GM23248 (cell line): ENCODE results near the gene ADGRD1. TPM values are rescaled to one million over a fixed set of nuclear protein-coding genes. Genes with fewer than 3 reads are reported as not detected.

Source experiments
- DNase-seq: peaks from one replicate; pipeline ENCODE4 v3.0.0-alpha.2; 2015
- H2AFZ ChIP-seq: fragments of 200-600 bp; sonication (generic); 2 replicates; pipeline ENCODE4 v1.6.1; 2016; ENCODE audit warnings: antibody characterized with exemption
- H3F3A ChIP-seq: fragments of 200-600 bp; sonication (generic); 2 replicates; pipeline ENCODE4 v1.6.1; 2016; ENCODE audit warnings: mild to moderate bottlenecking, antibody characterized with exemption, mixed run types; ENCODE audit not compliant: insufficient read depth
- H3K27ac ChIP-seq: fragments of 200-600 bp; sonication (generic); 2 replicates; pipeline ENCODE4 v1.5.1; 2016; ENCODE audit warnings: mild to moderate bottlenecking
- H3K27me3 ChIP-seq: fragments of 200-600 bp; sonication (generic); replicated peaks from 2 replicates; pipeline ENCODE4 v1.6.1; 2016; ENCODE audit warnings: mild to moderate bottlenecking; ENCODE audit not compliant: insufficient read depth
- H3K36me3 ChIP-seq: fragments of 200-600 bp; sonication (generic); 2 replicates; pipeline ENCODE4 v1.6.1; 2016; ENCODE audit warnings: low read depth, mild to moderate bottlenecking
- H3K4me1 ChIP-seq: fragments of 200-600 bp; sonication (generic); 2 replicates; pipeline ENCODE4 v1.6.1; 2016; ENCODE audit warnings: mild to moderate bottlenecking; ENCODE audit not compliant: insufficient read depth
- H3K4me2 ChIP-seq: fragments of 200-600 bp; sonication (generic); one replicate; pipeline ENCODE4 v1.6.1; 2016; ENCODE audit warnings: mild to moderate bottlenecking; ENCODE audit not compliant: unreplicated experiment
- H3K4me3 ChIP-seq: fragments of 200-600 bp; sonication (generic); 2 replicates; pipeline ENCODE4 v1.5.1; 2016; ENCODE audit warnings: mild to moderate bottlenecking
- H3K79me2 ChIP-seq: fragments of 200-600 bp; sonication (generic); 2 replicates; pipeline ENCODE4 v1.6.1; 2016; ENCODE audit warnings: mild to moderate bottlenecking; ENCODE audit not compliant: insufficient read depth
- H3K9ac ChIP-seq: fragments of 200-600 bp; sonication (generic); 2 replicates; pipeline ENCODE4 v1.6.1; 2016; ENCODE audit warnings: mild to moderate bottlenecking
- H3K9me2 ChIP-seq: fragments of 200-600 bp; sonication (generic); 2 replicates; pipeline ENCODE4 v1.6.1; 2016; ENCODE audit warnings: mixed run types, mild to moderate bottlenecking, moderate library complexity; ENCODE audit not compliant: insufficient read depth
- H3K9me3 ChIP-seq: fragments of 200-600 bp; sonication (generic); one replicate; pipeline ENCODE4 v1.6.1; 2017; ENCODE audit warnings: low read depth
- H4K20me1 ChIP-seq: fragments of 200-600 bp; sonication (generic); 2 replicates; pipeline ENCODE4 v1.6.0; 2016; ENCODE audit not compliant: insufficient read depth
- EZH2 ChIP-seq: fragments of 200-600 bp; sonication (generic); IDR thresholded peaks from 2 replicates; pipeline ENCODE4 v1.6.1; 2018; ENCODE audit warnings: antibody characterized with exemption, mild to moderate bottlenecking; ENCODE audit not compliant: insufficient read depth, poor library complexity, severe bottlenecking
- EZH2phosphoT487 ChIP-seq: fragments of 200-600 bp; sonication (generic); IDR thresholded peaks from 2 replicates; pipeline ENCODE4 v1.6.1; 2018; ENCODE audit warnings: antibody characterized with exemption, moderate library complexity, mild to moderate bottlenecking, low read depth; ENCODE audit not compliant: insufficient read depth
- WGBS, 2 experiments: methylation state at CpG; one replicate each; pipeline ENCODE4 v1.1.6; 2015 to 2017; ENCODE audit warnings: low lambda C conversion rate in 2 of 2, low coverage in 1 of 2; ENCODE audit errors: missing lambda C conversion rate in 2 of 2; 5-methylcytosine and 5-hydroxymethylcytosine counted together
- in situ Hi-C: fragments of 300-500 bp; cut with MboI; formaldehyde crosslinking; loops from 2 replicates; pipeline ENCODE4 v1.15.0; 2020
- polyA plus RNA-seq: library from polyadenylated mRNA; unstranded; fragments of >200 nt; fragmentation: Nextera tagmentation; extraction: Ambion mirVana; gene quantifications from 2 replicates; pipeline ENCODE4 v1.2.1, GENCODE V29; 2016
- small RNA-seq: library from RNA; depleted of rRNA; stranded (forward); fragments of <200 nt; gene quantifications from one replicate; pipeline ENCODE3, GENCODE V24; 2014; ENCODE audit warnings: low read depth, low replicate concordance
- total RNA-seq: library from RNA; depleted of rRNA; stranded (reverse); fragments of >200 nt; shearing (Covaris generic); gene quantifications from 2 replicates; pipeline ENCODE4 v1.2.3, GENCODE V29; 2014; rRNA removed

The ADGRD1 gene
- total and polyA plus RNA-seq, 2 experiments from 2014 or later: 7.9 to 11.2 TPM

DNA sequence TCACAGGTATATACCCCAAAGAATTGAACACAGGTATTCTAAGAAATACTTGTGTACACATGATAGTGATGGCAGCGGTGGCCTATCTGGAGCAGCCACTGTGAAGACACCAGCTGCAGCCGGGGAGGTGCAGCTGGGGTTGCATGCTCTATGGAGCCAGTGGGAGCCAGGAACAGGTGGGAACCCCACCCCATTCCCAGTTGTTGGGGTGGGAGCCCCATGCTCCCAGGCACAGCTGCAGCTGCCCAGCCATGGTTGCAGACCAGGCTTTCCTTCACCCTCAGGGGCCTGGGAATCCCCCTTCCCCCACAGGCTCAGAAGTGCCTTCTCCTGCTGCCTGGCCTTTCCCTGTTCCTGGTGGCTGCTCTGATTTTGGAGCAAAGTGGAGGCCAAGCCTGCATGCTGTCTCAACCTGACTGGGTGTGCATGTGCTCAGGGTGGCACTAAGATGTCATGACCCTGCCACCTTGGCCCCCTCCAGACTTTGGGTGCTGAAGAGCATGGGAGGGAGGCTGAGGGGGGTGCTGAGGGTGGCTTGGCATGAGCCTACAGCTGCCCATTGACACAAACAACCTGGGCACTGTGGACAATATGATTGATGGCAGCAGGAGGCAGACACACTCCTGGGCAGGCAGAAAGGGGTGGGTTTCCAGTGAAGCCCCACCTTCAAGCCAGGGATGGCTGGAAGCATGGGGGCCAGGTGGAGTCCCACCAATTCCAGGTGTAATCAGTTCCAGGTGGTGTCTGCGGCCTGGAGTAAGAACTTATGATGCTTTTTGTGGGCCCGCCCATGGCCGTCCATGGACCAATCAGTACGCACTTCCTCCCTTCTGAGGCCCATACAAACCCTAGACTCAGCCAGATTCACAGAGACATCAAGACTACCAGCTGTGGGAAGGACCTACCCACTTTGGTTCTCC lies 234.7 kb downstream of the ADGRD1 start:
- H3K27ac ChIP-seq: no peak overlapping the region
- H4K20me1 ChIP-seq: no peaks in the 10 kb centered on the region
- 44 to 54% methylated on average over 5 to 6 of the region's 6 CpGs for WGBS, 2 experiments
- no peak for TF ChIP-seq EZH2
- TF ChIP-seq EZH2phosphoT487: no peak
- H3K36me3 ChIP-seq: no peaks in the 10 kb centered on the region
- no peak overlapping the region for H3K4me3 ChIP-seq
- H3K4me2 ChIP-seq: no peak overlapping the region
- no peaks in the 10 kb centered on the region for H3F3A ChIP-seq
- no peaks in the 10 kb centered on the region for H3K9me2 ChIP-seq
- no peaks in the 10 kb centered on the region for H3K79me2 ChIP-seq
- no peaks in the 10 kb centered on the region for H3K4me1 ChIP-seq
- no peaks in the 10 kb centered on the region for H3K27me3 ChIP-seq
- in situ Hi-C loops: no loop called here
- H3K9me3 ChIP-seq: no peaks in the 10 kb centered on the region
- no peak overlapping the region for H2AFZ ChIP-seq
- no peak for DNase-seq
- H3K9ac ChIP-seq: no peak overlapping the region

- Histone ChIP-seq H3K36me3 (no peaks in the 10 kb centered on the region), H3K4me2 (no peak overlapping the region), H3K4me3 (no peak overlapping the region), H3K9me2 (no peaks in the 10 kb centered on the region), H3K27me3 (no peaks in the 10 kb centered on the region), H3K27ac (no peak overlapping the region), H3K9ac (no peak overlapping the region), H3F3A (no peaks in the 10 kb centered on the region), H3K4me1 (no peaks in the 10 kb centered on the region), H3K9me3 (no peaks in the 10 kb centered on the region), H2AFZ (no peak overlapping the region), H4K20me1 (no peaks in the 10 kb centered on the region), H3K79me2 (no peaks in the 10 kb centered on the region)
- DNase-seq: no peak
- in situ Hi-C loops: no loop called here
- WGBS, 2 experiments: 14 to 50% methylated on average over 1 of the region's 1 CpG
- no peak for TF ChIP-seq EZH2phosphoT487
- no peak for TF ChIP-seq EZH2
Measured at GRCh38 chr12:131189781-131190180, 236.1 kb downstream of the ADGRD1 start.

- in situ Hi-C loops: no loop called here
- DNase-seq: no peak
- WGBS, 2 experiments: 22 to 31% methylated on average over 4 of the region's 4 CpGs
- Histone ChIP-seq H3K9me3 (no peaks in the 10 kb centered on the region), H3K4me2 (no peak overlapping the region), H3K9ac (no peak overlapping the region), H3K4me3 (no peak overlapping the region), H3K9me2 (no peaks in the 10 kb centered on the region), H4K20me1 (no peaks in the 10 kb centered on the region), H3K4me1 (no peaks in the 10 kb centered on the region), H3F3A (no peaks in the 10 kb centered on the region), H2AFZ (no peak overlapping the region), H3K79me2 (no peaks in the 10 kb centered on the region), H3K27ac (no peak overlapping the region), H3K27me3 (no peaks in the 10 kb centered on the region), H3K36me3 (no peaks in the 10 kb centered on the region)
- no peak for TF ChIP-seq EZH2phosphoT487
- TF ChIP-seq EZH2: no peak
Measured at GRCh38 chr12:131190965-131191364, 237.3 kb downstream of the ADGRD1 start.

Small RNAs within 50 kb of the gene (small RNA-seq; reads per million reads assigned to genes)
- not detected for gene RF00019

Other genes starting within 250 kb of the ADGRD1 start
- gene RIMBP2, start 237.6 kb upstream of the ADGRD1 start, total RNA-seq: not detected in 2 replicates
- gene RIMBP2, start 237.6 kb upstream of the ADGRD1 start, polyA plus RNA-seq: not detected in 2 replicates
- gene STX2, start 114.7 kb upstream of the ADGRD1 start, total RNA-seq: 45.5 and 46.9 TPM in 2 replicates
- 28.9 and 30.1 TPM in 2 replicates for gene STX2, start 114.7 kb upstream of the ADGRD1 start, polyA plus RNA-seq
- 389 and 541 TPM in 2 replicates for gene RAN, start 81.8 kb upstream of the ADGRD1 start, total RNA-seq
- gene RAN, start 81.8 kb upstream of the ADGRD1 start, polyA plus RNA-seq: 1,090 and 1,115 TPM in 2 replicates